Memory B cell (primary cell): ENCODE results near the gene HOXD8.

ENCODE experiments used
- ATAC-seq: fragments of 150-1000 bp; cut with Tn5 transposase; 2 replicates; pipeline ENCODE4 v1.10.0; 2021; ENCODE audit warnings: low read depth, mild to moderate bottlenecking, moderate library complexity
- DNase-seq, 2 donors: peaks; one replicate each; pipeline ENCODE4 v3.0.0; 2022; ENCODE audit warnings: low spot score in 2 of 2
- H3K27ac Mint-ChIP-seq: one replicate; pipeline ENCODE4 v1.8.0; 2022; ENCODE audit warnings: mild to moderate bottlenecking, moderate library complexity, mixed read lengths
- H3K27me3 Mint-ChIP-seq: one replicate; pipeline ENCODE4 v1.8.0; 2022; ENCODE audit warnings: mixed read lengths
- H3K36me3 Mint-ChIP-seq: one replicate; pipeline ENCODE4 v1.8.0; 2022; ENCODE audit warnings: mild to moderate bottlenecking, mixed read lengths
- H3K4me1 Mint-ChIP-seq: one replicate; pipeline ENCODE4 v1.8.0; 2022; ENCODE audit warnings: mixed read lengths
- H3K4me3 Mint-ChIP-seq: one replicate; pipeline ENCODE4 v1.8.0; 2022; ENCODE audit warnings: mild to moderate bottlenecking, moderate library complexity, mixed read lengths
- H3K9me3 Mint-ChIP-seq: one replicate; pipeline ENCODE4 v1.8.0; 2022; ENCODE audit warnings: mixed read lengths

Gene HOXD8

GRCh38 chr2:176087330-176088047, 42.0 kb upstream of the HOXD8 start:
- ATAC-seq (no peak), DNase-seq (no peak)
- H3K4me1 Mint-ChIP-seq, result peaks cover 3% of the 10 kb centered on the region
- peaks cover 1% of the 10 kb centered on the region for H3K9me3 Mint-ChIP-seq
- H3K36me3 Mint-ChIP-seq, result no peaks in the 10 kb centered on the region
- no peak overlapping the region for H3K27ac Mint-ChIP-seq
- no peak overlapping the region for H3K4me3 Mint-ChIP-seq
- H3K27me3 Mint-ChIP-seq, result peaks cover 43% of the 10 kb centered on the region

GRCh38 chr2:176088048-176088936, 41.2 kb upstream of the HOXD8 start:
- Mint-ChIP-seq H3K9me3 (peaks cover 1% of the 10 kb centered on the region), H3K27me3 (peaks cover 40% of the 10 kb centered on the region), H3K27ac (no peak overlapping the region), H3K4me1 (peaks cover 3% of the 10 kb centered on the region), H3K4me3 (peak overlapping the region; percentile 53), H3K36me3 (no peaks in the 10 kb centered on the region)
- DNase-seq (no peak), ATAC-seq (no peak)

DNA sequence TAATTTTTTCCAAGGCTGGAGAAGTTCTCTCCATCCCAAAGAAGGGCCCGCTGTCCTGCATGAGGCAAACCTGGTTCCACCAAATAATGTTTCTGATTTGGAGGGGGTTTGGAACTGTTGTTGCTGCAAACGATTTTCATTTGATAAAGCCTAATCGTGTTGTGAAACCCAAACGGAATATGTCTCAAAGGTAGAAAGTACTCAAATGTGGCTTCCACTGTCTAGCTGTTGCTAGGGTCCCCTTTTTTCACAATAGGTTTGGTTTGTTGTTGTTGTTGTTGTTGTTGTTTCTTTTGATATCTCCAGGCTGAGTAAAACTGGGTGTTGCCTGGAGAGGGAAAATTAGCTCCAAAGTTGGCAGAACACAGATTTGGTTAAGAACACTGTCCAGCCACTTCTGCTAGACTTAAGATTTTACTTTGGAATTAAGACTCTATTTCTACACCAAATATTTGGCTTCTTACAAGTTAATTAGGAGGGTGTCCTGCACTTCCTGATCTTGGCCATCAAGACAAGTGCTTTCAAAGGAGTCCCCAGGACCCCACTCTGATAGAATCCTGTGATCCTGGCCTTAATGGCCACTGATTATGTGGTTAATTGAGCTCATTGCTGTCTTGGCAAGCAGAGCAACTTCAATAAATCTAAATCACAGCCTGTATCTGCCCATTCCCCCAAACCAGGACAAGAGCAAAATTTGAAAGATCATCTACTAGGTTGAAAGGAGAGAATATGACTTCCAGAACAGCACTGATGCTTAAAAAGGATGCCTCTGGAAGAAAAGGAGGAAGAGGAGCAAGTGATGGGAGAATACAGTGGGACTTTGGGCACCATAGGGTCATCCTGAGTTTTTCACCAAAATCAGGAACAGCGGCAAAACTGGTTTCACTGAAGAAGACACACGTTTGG, 40.3 kb upstream of the HOXD8 start:
- DNase-seq (no peak), ATAC-seq (no peak)
- Mint-ChIP-seq H3K36me3 (no peaks in the 10 kb centered on the region), H3K4me3 (no peak overlapping the region), H3K27ac (no peak overlapping the region), H3K4me1 (peaks cover 3% of the 10 kb centered on the region), H3K9me3 (peaks cover 4% of the 10 kb centered on the region), H3K27me3 (peaks cover 44% of the 10 kb centered on the region)

GRCh38 chr2:176089843-176090395, 39.6 kb upstream of the HOXD8 start:
- Mint-ChIP-seq H3K4me1 (peaks cover 3% of the 10 kb centered on the region), H3K36me3 (no peaks in the 10 kb centered on the region), H3K27me3 (peaks cover 46% of the 10 kb centered on the region), H3K4me3 (no peak overlapping the region), H3K27ac (no peak overlapping the region), H3K9me3 (peaks cover 4% of the 10 kb centered on the region)
- ATAC-seq (no peak), DNase-seq (no peak)

DNA sequence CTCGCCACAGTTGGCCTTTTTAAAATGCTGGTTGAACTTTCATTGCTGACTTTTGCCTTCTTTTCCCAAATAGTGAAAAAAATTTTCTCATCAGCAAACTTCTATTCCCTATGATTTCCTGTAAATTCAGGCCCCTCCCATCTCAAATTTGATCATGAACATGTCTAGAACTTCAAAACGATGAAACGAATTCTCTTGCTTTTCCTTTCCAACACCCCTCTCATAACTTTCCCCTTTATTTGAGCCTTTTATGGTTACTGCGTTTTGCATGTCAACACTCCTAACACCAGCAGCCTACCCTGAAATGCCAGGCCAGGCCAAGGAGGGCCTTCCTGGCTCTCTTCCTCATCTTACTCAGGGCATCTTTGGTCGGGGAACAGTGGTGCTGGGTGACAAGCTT, 38.6 kb upstream of the HOXD8 start:
- H3K27me3 Mint-ChIP-seq, result peaks cover 48% of the 10 kb centered on the region
- no peaks in the 10 kb centered on the region for H3K36me3 Mint-ChIP-seq
- H3K4me3 Mint-ChIP-seq, result no peak overlapping the region
- no peak overlapping the region for H3K27ac Mint-ChIP-seq
- H3K9me3 Mint-ChIP-seq, result peaks cover 3% of the 10 kb centered on the region
- DNase-seq, result no peak
- no peak for ATAC-seq
- peaks cover 3% of the 10 kb centered on the region for H3K4me1 Mint-ChIP-seq

- peaks cover 4% of the 10 kb centered on the region for H3K4me1 Mint-ChIP-seq
Observed at GRCh38 chr2:176091329-176092258, 37.9 kb upstream of the HOXD8 start.

DNA sequence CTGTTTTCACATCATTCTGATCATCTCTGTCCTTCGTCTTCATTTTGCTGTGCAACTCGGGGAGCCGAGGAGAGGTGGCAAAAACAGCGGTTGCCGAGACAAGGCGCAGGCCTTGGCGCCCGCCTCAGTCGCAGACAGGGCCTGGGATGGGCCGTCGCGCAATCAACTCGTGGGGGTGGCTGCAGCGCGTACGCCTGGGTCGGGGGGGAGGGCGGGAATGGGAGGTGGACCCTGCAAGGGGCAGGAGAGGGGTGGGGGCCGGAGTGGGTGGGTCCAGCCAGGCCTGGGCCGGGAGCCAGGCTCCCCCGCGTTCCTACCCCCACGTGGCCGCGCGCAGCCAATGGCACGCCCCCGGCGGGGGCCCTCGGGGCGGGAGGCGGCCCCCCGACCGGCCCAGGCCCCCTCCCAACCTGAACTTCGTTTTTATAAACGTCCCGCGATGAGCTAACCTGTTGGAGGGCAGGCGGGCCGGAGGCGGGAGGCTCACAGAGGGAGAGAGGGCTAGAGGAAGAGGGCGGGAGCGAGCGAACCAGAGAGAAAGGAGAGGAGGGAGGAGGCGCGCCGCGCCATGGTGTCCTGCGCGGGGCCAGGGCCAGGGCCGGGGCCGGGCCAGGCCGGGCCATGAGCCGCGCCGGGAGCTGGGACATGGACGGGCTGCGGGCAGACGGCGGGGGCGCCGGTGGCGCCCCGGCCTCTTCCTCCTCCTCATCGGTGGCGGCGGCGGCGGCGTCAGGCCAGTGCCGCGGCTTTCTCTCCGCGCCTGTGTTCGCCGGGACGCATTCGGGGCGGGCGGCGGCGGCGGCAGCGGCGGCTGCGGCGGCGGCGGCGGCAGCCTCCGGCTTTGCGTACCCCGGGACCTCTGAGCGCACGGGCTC, 37.0 kb upstream of the HOXD8 start, which contains the start of gene HOXD13:
HOXD13 (plus strand) TSS at position 452 of the 875 bp plus-strand sequence; CDS start at position 622, 170 bp downstream.
- H3K4me3 Mint-ChIP-seq, result no peak within 1 kb of the TSS
- DNase-seq (no peak), ATAC-seq (no peak)
- H3K9me3 Mint-ChIP-seq, result peaks cover 3% of the 10 kb centered on the region
- H3K4me1 Mint-ChIP-seq, result peaks cover 10% of the 10 kb centered on the region
- peaks cover 47% of the 10 kb centered on the region for H3K27me3 Mint-ChIP-seq
- peak within 1 kb of the TSS; percentile 64 for H3K27ac Mint-ChIP-seq
- H3K36me3 Mint-ChIP-seq, result no peaks in the 10 kb centered on the region

More at GRCh38 chr2:176091329-176092258, 37.9 kb upstream of the HOXD8 start:
- Mint-ChIP-seq H3K4me3 (no peak overlapping the region), H3K9me3 (peaks cover 3% of the 10 kb centered on the region), H3K27ac (peak overlapping the region; percentile 47), H3K36me3 (no peaks in the 10 kb centered on the region), H3K27me3 (peaks cover 46% of the 10 kb centered on the region)
- ATAC-seq, result no peak
- DNase-seq, result no peak

DNA sequence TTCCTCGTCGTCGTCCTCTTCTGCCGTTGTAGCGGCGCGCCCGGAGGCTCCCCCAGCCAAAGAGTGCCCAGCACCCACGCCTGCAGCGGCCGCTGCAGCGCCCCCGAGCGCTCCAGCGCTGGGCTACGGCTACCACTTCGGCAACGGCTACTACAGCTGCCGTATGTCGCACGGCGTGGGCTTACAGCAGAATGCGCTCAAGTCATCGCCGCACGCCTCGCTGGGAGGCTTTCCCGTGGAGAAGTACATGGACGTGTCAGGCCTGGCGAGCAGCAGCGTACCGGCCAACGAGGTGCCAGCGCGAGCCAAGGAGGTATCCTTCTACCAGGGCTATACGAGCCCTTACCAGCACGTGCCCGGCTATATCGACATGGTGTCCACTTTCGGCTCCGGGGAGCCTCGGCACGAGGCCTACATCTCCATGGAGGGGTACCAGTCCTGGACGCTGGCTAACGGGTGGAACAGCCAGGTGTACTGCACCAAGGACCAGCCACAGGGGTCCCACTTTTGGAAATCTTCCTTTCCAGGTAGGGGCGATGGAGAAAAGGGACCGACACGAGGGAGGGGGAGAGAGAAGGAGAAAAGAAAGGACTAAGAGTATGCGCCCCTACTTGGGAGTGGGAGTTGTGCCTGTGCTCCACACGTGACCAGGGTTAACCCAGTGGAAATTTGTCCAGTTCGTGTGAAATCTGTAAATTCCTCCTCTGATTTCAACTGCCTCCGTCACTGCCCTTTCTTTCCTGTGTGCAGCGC, 36.2 kb upstream of the HOXD8 start:
- Mint-ChIP-seq H3K4me3 (no peak overlapping the region), H3K27ac (peak overlapping the region; percentile 64), H3K9me3 (peaks cover 3% of the 10 kb centered on the region), H3K4me1 (peaks cover 12% of the 10 kb centered on the region), H3K36me3 (no peaks in the 10 kb centered on the region), H3K27me3 (peaks cover 49% of the 10 kb centered on the region)
- no peak for ATAC-seq
- no peak for DNase-seq

DNA sequence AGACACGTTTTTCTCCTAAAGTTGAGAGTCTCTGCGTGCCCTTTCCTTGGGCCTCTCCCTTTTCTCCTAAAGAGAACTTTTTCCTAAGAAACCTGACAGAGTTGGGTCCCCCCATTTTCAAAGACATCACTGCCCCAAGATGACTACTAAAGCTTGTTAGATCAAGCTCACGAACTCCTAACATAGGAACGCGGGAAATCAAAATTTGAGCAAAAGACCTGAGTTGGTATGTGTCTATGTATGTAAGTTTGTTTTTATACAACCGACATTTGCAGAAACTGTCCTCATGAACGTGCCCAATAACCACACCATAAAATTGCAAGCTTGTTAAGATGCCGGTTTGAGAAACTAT, 35.6 kb upstream of the HOXD8 start:
- Mint-ChIP-seq H3K36me3 (no peaks in the 10 kb centered on the region), H3K27me3 (peaks cover 46% of the 10 kb centered on the region), H3K4me1 (peaks cover 11% of the 10 kb centered on the region), H3K27ac (peak overlapping the region; percentile 64), H3K9me3 (peaks cover 3% of the 10 kb centered on the region), H3K4me3 (no peak overlapping the region)
- ATAC-seq, result no peak
- DNase-seq, result no peak

GRCh38 chr2:176094349-176094748, 35.2 kb upstream of the HOXD8 start:
- H3K27ac Mint-ChIP-seq, result no peak overlapping the region
- peaks cover 47% of the 10 kb centered on the region for H3K27me3 Mint-ChIP-seq
- H3K36me3 Mint-ChIP-seq, result no peaks in the 10 kb centered on the region
- H3K4me3 Mint-ChIP-seq, result no peak overlapping the region
- peaks cover 11% of the 10 kb centered on the region for H3K4me1 Mint-ChIP-seq
- ATAC-seq, result no peak
- H3K9me3 Mint-ChIP-seq, result peaks cover 3% of the 10 kb centered on the region
- DNase-seq, result no peak

DNA sequence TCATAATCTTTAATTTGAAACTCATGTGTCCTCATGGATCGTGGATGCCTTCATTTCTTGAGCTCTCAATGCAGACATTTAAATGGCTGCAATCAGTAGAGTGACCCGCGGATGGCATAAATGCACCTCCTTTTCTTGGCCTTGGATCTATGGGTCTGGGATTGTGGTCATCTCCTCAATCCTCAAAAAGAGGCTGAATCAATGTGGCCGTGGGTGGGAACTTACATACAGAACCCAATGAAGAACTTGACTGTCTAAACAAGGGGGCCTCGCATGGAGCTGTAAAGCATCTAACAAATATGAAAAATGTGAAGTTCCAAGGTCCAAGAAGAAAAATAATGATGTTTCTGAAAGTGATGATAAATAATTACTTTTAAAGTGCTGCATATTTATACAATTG, 34.1 kb upstream of the HOXD8 start:
- peaks cover 44% of the 10 kb centered on the region for H3K27me3 Mint-ChIP-seq
- no peak for DNase-seq
- H3K9me3 Mint-ChIP-seq, result peaks cover 3% of the 10 kb centered on the region
- H3K4me1 Mint-ChIP-seq, result peaks cover 11% of the 10 kb centered on the region
- no peaks in the 10 kb centered on the region for H3K36me3 Mint-ChIP-seq
- H3K4me3 Mint-ChIP-seq, result no peak overlapping the region
- no peak for ATAC-seq
- H3K27ac Mint-ChIP-seq, result no peak overlapping the region
